ENCODE data around the gene PEAK3.

Gene PEAK3

DNA sequence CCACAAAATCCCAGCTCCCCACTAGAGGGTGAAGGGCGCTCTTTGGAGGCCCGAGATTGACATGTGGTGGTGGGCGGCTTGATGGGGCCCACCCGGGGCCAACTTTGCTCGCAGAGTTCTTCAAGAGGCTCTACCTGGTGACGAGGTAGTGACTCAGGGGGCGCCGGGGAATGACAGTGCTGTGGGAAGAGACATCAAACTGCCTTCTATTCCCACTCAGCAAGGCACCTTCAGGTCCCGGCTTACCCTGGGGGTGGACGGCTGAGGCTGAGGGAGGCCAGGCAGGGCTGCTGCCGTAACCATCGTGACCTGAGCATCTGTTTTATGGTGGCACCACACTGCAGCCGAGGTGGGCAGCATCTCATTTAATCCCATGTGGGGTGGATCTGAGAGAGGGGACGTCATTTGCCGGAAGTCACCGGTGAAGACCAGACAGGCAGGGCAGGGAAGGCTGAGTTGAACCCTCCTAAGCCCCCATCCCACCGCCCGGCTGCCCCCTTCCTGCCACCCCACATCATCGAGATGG is 24.4 kb upstream of the PEAK3 start:
- TF ChIP-seq, protein P1, sequence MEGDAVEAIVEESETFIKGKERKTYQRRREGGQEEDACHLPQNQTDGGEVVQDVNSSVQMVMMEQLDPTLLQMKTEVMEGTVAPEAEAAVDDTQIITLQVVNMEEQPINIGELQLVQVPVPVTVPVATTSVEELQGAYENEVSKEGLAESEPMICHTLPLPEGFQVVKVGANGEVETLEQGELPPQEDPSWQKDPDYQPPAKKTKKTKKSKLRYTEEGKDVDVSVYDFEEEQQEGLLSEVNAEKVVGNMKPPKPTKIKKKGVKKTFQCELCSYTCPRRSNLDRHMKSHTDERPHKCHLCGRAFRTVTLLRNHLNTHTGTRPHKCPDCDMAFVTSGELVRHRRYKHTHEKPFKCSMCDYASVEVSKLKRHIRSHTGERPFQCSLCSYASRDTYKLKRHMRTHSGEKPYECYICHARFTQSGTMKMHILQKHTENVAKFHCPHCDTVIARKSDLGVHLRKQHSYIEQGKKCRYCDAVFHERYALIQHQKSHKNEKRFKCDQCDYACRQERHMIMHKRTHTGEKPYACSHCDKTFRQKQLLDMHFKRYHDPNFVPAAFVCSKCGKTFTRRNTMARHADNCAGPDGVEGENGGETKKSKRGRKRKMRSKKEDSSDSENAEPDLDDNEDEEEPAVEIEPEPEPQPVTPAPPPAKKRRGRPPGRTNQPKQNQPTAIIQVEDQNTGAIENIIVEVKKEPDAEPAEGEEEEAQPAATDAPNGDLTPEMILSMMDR (conservative IDR thresholded peaks at IDR 0.05): no peak
- no peak overlapping the region for H3K27ac ChIP-seq

DNA sequence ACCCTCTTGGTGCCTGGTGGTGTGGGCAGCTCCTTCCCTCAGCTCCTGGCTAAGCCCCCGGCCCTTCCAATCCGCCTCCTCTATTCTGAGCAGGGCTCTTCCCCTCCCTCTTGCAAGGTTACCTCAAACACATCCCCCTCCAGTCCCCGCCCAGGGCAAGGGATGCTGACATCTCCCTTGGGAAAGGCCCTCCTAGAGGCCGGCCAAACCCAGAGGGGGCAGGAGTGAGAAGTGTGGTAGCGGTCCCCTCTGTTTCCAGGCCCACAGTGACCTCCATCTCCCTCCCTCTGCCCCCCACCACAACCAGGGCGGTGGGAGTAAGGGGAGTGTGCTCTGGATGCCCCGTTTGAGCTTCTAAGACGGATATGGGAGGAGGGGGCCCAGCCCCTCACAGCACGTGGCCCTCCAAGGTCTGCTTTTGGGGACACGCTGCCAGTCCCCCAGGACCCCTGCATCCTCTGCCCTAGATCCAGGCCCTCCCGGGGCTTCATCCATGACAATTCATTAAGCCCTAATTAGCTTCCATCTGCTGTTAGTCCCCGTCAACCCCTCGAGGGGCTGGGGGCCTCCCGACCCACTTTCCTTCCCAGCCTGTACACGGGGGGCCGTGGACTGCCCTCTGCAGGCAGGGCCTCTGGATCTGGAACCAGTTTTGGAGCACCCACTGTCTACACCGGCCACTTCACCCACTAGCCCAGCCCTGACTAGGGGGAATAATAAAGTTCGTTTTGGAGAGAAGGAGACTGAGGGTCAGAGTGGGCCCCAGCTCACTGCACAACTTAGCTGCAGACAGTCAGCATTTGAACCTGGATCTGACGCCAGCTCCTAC is 23.7 kb upstream of the PEAK3 start:
- H3K27ac ChIP-seq: no peak overlapping the region
- TF ChIP-seq, protein P1 (conservative IDR thresholded peaks at IDR 0.05): no peak

DNA sequence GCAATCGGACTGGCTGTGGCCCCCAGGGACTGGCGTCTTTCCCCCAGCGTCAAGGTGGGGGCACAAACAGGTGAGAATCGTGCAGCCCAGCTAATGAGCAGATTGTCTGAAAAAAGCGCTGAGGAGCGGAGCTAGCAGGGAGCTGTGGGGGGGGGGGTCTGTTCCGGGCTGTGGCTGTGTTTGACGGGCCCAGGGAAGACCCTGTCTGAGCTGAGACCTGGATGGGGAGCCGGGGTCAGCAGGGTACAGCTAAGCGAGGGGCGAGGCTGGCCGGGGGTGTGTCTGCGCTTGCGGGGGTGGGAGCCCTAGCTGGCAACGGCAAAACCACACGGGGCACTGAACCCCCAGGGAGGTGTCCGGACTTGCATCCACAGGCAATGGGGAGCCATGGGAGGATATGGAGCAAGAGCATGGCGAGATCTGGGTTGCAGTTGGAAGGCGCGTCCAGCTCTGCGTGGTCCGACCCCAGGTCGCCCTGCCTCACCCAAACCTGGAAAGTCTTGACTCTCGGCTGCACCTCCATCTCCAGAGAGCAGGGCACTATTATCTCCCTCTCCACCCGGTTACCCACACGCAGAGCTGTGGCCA is 21.3 kb upstream of the PEAK3 start:
- TF ChIP-seq, protein P1 (conservative IDR thresholded peaks at IDR 0.05): no peak

DNA sequence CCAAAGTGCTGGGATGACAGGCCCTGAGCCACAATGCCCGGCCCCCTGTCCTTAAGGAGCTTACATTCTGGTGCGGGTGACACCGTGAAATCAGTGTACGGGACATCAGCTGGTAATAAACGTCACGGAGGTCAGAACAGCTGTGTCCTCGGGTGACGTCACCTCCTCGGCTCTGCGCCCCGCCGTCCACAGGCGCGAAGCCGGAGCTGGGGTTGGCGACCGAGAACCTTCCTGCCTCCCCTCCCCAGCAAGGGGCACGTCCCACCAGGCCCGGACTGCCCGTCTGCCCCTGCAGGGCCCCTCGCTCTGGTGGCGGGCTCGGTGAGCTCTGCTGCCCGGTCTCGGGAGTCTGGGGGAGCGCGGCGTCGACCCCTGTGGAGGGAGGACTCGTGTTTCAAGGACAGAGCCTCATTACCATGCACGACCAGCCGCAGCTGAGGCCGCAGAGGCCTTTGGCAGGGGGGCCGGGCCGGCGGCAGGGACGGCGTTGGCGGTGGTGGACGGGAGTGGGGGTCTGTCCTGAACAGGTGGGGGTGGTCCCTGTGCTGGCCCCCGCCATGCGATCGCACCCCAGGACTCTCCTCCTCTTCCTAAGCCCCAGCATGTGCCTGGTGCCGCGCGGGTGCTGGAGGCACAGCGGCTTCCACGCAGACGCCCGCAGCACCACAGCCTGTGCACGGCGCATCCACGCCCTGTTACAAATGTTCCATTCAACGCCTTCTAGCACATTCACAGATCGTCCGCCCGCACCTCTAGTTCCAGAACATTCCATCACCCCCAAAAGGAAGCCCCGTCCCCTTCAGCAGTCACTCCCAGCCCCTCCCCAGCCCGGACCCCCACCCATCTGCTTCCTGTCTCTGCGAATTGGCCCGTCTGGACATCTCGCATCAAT is 20.6 kb upstream of the PEAK3 start:
- no peak overlapping the region for H3K27ac ChIP-seq
- TF ChIP-seq, protein P1 (conservative IDR thresholded peaks at IDR 0.05): no peak

More for the DNA sequence above, 21.3 kb upstream of the PEAK3 start:
- no peak overlapping the region for H3K27ac ChIP-seq

DNA sequence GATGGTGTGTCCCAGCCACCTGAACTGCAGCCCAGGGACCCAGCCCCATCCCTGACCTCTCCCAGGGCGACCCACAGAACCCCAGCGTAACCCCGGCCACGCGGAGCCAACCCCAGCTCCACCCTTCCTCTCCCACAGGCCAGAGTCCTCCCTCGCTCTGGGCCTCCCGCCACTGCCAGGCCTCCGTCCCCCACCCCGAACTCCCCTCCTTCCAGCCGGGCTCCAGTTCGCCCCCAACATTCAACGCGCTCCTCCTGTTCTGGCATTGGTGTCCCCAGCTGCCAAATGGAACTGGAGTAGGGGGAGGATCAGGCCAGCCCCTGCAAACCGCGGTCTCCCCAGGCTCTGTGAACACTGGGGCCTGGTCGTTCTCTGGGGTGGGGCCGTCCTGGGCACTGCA is 18.6 kb upstream of the PEAK3 start:
- no peak overlapping the region for H3K27ac ChIP-seq
- TF ChIP-seq, protein P1 (conservative IDR thresholded peaks at IDR 0.05): no peak

DNA sequence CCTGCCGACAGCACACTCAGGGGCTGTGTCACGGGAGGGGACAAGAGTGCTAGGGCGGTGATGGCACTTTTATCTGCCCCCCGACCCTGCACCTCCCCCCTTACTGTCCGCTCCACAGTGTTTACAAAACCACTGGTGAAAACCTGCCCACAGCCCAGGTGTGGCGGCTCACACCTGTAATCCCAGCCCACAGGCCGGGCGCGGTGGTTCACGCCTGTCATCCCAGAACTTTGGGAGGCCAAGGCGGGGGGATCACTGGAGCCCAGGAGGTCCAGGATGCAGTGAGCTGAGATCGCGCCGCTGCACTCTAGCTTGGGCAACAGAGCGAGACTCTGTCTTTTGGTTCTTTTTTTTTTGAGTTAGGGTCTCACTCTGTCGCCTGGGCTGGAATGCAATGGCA is 14.2 kb upstream of the PEAK3 start:
- H3K27ac ChIP-seq: no peak overlapping the region
- TF ChIP-seq, protein P1 (conservative IDR thresholded peaks at IDR 0.05): no peak

All from VCaP (cell line).